H7 (cell line): ENCODE measurements around the gene SAC3D1. TPM values are rescaled to one million over a fixed set of nuclear protein-coding genes. Genes with fewer than 3 reads are reported as not detected.
"Not testable (repeated sequence)": the region's sequence is repeated elsewhere in the genome, so short reads cannot be mapped to it uniquely, and the experiment has no call there.

Source experiments
- DNase-seq: peaks from one replicate; pipeline ENCODE4 v3.0.0; 2012
- H3K27me3 ChIP-seq: 2 replicates; pipeline ENCODE4 v1.6.0; 2011; ENCODE audit warnings: mild to moderate bottlenecking, low read length; ENCODE audit not compliant: control insufficient read depth, insufficient read depth
- H3K36me3 ChIP-seq: replicated peaks from 2 replicates; pipeline ENCODE4 v1.5.1; 2011; ENCODE audit warnings: low read length; ENCODE audit not compliant: control insufficient read depth, insufficient read depth
- H3K4me3 ChIP-seq: 2 replicates; pipeline ENCODE4 v1.5.1; 2011; ENCODE audit warnings: low read depth, mild to moderate bottlenecking, control low read depth, low read length, moderate library complexity; ENCODE audit not compliant: insufficient read depth
- total RNA-seq: library from RNA; depleted of rRNA; stranded (reverse); fragments of >200 nt; shearing (Covaris generic); gene quantifications from 2 replicates; pipeline ENCODE4 v1.2.3, GENCODE V29; 2014

Gene SAC3D1
- total RNA-seq, 1 experiment from 2014 or later = 15.4 TPM

DNA sequence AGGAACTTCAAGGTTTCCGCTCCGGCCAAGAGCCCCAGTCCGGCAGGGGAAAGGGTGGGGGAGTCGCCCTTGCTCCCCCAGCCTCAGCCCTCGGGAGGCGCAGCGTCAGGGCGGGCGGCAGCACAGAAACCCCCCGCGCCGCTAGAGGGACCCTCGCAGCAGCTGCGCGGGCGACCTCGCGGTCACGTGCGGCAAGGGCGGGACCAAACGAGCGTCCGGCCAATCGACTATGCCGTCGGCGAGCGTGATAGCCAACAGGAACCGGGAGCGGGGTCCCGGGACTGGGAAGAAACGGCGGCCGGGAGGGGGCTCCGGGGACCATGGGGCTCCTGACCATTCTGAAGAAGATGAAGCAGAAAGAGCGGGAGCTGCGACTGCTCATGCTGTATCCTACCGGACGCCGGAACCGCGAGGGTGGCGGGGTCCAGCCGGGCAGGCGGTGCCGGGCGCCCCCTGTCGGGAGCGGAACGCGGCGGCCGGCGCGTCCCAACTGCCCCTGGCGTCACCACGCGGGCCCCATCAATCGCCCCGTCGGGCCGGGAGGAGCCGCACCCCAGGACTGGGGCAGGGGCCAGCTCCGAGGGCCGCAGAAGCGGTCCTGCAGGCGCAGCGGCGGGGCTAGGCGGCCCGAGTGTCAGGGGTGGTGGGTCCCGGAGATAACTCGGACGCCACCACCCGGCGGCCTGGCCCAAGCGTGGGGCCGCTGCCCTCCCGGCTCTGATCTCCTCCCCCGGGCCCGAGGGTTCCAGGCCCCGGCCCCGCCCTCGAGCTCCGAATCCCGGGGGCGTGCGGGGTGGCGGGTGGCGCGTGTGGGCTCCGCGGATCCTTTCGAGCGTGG, 26.9 kb upstream of the SAC3D1 start, which contains the start of gene ARL2:
Gene ARL2 (plus strand): TSS at position 273 of the 838 bp plus-strand sequence. CDS start 48 bp downstream, at position 321.
- peak; percentile 99 for DNase-seq
- Histone ChIP-seq H3K27me3 (no peaks in the 10 kb centered on the region), H3K4me3 (peak within 1 kb of the TSS; percentile 83), H3K36me3 (peaks cover 5% of the 10 kb centered on the region)

- DNase-seq = no peak
- Histone ChIP-seq H3K4me3 (peak overlapping the region; percentile 83), H3K27me3 (no peaks in the 10 kb centered on the region), H3K36me3 (peaks cover 6% of the 10 kb centered on the region)
Measured at GRCh38 chr11:65014726-65015227, 26.2 kb upstream of the SAC3D1 start.

DNA sequence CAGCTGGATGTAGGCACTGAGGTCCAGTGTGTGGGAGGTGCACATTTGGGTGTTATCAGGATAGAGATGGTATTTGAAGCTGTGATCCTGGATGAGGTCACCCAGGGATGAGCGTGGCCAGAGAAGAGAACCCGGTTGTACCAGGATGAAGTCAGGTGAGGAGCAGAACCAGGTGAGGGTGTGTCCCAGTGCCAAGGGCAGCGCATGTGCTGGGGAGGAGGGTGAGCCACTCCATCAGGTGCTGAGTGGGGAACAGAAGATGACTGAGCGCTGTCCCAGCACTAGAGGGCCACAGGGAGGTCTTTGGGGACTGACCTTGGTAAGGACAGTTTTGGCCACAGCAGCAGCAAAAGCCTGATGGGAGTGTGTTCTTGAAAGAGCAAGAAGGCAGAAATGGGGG, 24.3 kb upstream of the SAC3D1 start:
- H3K36me3 ChIP-seq = peaks cover 14% of the 10 kb centered on the region
- DNase-seq = no peak
- H3K4me3 ChIP-seq = no peak overlapping the region
- H3K27me3 ChIP-seq = no peaks in the 10 kb centered on the region

DNA sequence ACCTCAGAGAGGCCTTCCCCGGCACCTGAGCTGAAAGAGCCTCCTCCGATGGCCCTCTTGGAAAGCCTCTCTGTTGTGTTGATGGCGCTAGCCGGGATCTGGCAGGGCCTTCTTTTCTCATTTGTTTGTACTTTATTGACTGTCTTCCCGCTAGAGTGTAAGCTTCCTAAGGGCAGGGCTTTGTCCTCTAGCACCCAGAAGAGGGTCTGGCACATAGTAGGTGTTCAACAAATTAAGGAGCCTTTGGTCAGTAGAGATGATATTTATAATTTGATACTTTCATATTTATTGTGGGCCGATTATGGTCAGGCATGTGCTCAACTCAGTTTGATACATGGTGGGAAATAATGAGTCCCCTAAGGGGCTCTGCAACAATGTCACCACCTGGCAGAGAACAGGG, 23.1 kb upstream of the SAC3D1 start:
- Histone ChIP-seq H3K27me3 (no peaks in the 10 kb centered on the region), H3K36me3 (peaks cover 14% of the 10 kb centered on the region), H3K4me3 (no peak overlapping the region)
- no peak for DNase-seq

DNA sequence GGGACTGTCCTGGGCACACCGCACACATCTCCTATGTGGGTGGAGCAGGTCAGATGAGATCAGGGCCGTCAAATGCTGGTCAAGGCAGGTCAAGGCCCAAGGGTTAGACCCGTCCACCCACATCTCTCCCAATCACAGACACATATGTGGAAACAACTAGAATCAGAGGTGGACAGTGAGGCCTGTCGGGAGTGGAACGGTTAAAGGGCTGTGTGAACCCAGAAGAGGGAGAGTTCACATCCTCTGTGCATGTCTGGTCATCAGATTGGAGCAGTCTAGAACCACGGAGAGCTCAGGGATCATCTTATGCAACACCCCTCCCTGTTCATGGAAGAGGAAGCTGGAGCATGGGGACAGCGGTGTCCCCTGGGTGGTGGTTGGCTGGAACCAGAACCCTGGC, 21.2 kb upstream of the SAC3D1 start:
- Histone ChIP-seq H3K4me3 (no peak overlapping the region), H3K27me3 (no peaks in the 10 kb centered on the region), H3K36me3 (peaks cover 14% of the 10 kb centered on the region)
- no peak for DNase-seq

DNA sequence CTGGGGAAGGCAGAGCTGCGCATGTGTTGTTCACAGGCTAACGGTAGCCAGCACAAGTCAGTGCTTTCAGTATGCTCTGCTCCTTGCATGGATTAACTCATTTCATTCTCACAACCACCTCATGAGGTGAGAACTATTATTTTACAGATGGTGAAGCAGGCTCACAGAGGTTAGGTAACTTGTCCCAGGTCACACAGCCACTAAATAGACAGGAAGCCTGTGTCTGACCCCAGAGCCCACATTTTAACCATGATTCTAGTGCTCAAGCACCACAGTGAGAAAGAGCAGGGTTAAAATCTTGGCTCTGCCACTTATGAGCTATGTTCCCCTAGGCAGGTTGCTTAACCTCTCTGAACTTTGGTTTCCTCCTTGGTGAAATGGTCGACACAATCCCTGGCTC, 20.0 kb upstream of the SAC3D1 start:
- DNase-seq = no peak
- H3K4me3 ChIP-seq = no peak overlapping the region
- H3K27me3 ChIP-seq = no peaks in the 10 kb centered on the region
- peaks cover 14% of the 10 kb centered on the region for H3K36me3 ChIP-seq

DNA sequence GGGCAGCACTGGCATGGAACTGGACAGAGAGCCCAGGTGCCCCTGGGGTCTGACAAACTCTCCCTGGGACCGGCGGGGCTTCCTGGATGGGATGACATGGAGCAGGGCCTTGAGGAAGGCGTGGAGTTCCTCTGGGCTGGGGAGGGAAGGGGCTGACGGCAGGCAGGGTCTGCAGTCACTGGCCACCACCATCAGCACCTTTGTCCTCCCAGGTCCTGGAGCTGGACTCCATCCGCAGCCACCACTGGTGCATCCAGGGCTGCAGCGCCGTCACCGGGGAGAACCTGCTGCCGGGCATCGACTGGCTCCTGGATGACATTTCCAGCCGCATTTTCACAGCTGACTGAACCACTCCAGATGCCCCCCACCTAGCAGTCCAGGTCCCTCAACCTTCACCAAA, 19.5 kb upstream of the SAC3D1 start:
- DNase-seq = no peak
- H3K4me3 ChIP-seq = no peak overlapping the region
- no peaks in the 10 kb centered on the region for H3K27me3 ChIP-seq
- peaks cover 14% of the 10 kb centered on the region for H3K36me3 ChIP-seq

- not testable (repeated sequence) for DNase-seq, H3K4me3 ChIP-seq, H3K27me3 ChIP-seq
- H3K36me3 ChIP-seq = peaks cover 13% of the 10 kb centered on the region
Measured at GRCh38 chr11:65023502-65023901, 17.5 kb upstream of the SAC3D1 start.

- Histone ChIP-seq H3K4me3 (peak overlapping the region; percentile 47; the same call in 1 of the 2 replicates), H3K36me3 (no peaks in the 10 kb centered on the region), H3K27me3 (no peaks in the 10 kb centered on the region)
- no peak for DNase-seq
Measured at GRCh38 chr11:65026810-65027209, 14.2 kb upstream of the SAC3D1 start.

- no peaks in the 10 kb centered on the region for H3K36me3 ChIP-seq
- H3K4me3 ChIP-seq = peak within 1 kb of the TSS; percentile 47
- H3K27me3 ChIP-seq = no peaks in the 10 kb centered on the region
- peak; percentile 97 for DNase-seq
Measured at GRCh38 chr11:65027213-65028067, 13.6 kb upstream of the SAC3D1 start, which contains the start of gene SNX15. Gene SNX15, plus strand, starts transcription at chr11:65027439. Its CDS starts 99 bp downstream, at chr11:65027538.

- DNase-seq = peak; percentile 67
- Histone ChIP-seq H3K4me3 (no peak overlapping the region), H3K27me3 (no peaks in the 10 kb centered on the region), H3K36me3 (no peaks in the 10 kb centered on the region; the same call in 1 of the 2 replicates)
Measured at GRCh38 chr11:65032216-65032615, 8.8 kb upstream of the SAC3D1 start.

GRCh38 chr11:65034423-65034822, 6.6 kb upstream of the SAC3D1 start:
- H3K36me3 ChIP-seq = no peaks in the 10 kb centered on the region; the same call in 1 of the 2 replicates
- no peaks in the 10 kb centered on the region for H3K27me3 ChIP-seq
- peak; percentile 12 for DNase-seq
- H3K4me3 ChIP-seq = no peak overlapping the region

GRCh38 chr11:65035579-65035978, 5.4 kb upstream of the SAC3D1 start:
- H3K27me3 ChIP-seq = no peaks in the 10 kb centered on the region
- H3K36me3 ChIP-seq = no peaks in the 10 kb centered on the region; the same call in 1 of the 2 replicates
- DNase-seq = no peak
- H3K4me3 ChIP-seq = no peak overlapping the region

GRCh38 chr11:65036931-65037330, 4.1 kb upstream of the SAC3D1 start:
- no peaks in the 10 kb centered on the region for H3K27me3 ChIP-seq
- no peak for DNase-seq

More at GRCh38 chr11:65036931-65037330, 4.1 kb upstream of the SAC3D1 start:
- Histone ChIP-seq H3K36me3 (no peaks in the 10 kb centered on the region; the same call in 1 of the 2 replicates), H3K4me3 (no peak overlapping the region)
